Vagina (tissue), 2 donors: ENCODE measurements around the gene TRABD2B.

Experiments
- POLR2AphosphoS5 ChIP-seq, 2 donors: sonication (generic); formaldehyde crosslinking; IDR thresholded peaks; one replicate each; pipeline ENCODE4 v1.9.0; 2017; ENCODE audit warnings: antibody characterized with exemption in 2 of 2, mild to moderate bottlenecking in 2 of 2, low read depth in 1 of 2; ENCODE audit not compliant: insufficient read depth in 1 of 2
- TF ChIP-seq, protein P1 (sequence below), 3 experiments: fragments of 450-650 bp in 2 of 3; fragments of 200-600 bp in 1 of 3; sonication (generic) in 1 of 3; IDR thresholded peaks; one replicate each; pipeline ENCODE4 v1.5.1; 2017 to 2019; ENCODE audit warnings: antibody characterized with exemption in 3 of 3, mild to moderate bottlenecking in 2 of 3, moderate library complexity in 2 of 3

- TF ChIP-seq, protein P1, sequence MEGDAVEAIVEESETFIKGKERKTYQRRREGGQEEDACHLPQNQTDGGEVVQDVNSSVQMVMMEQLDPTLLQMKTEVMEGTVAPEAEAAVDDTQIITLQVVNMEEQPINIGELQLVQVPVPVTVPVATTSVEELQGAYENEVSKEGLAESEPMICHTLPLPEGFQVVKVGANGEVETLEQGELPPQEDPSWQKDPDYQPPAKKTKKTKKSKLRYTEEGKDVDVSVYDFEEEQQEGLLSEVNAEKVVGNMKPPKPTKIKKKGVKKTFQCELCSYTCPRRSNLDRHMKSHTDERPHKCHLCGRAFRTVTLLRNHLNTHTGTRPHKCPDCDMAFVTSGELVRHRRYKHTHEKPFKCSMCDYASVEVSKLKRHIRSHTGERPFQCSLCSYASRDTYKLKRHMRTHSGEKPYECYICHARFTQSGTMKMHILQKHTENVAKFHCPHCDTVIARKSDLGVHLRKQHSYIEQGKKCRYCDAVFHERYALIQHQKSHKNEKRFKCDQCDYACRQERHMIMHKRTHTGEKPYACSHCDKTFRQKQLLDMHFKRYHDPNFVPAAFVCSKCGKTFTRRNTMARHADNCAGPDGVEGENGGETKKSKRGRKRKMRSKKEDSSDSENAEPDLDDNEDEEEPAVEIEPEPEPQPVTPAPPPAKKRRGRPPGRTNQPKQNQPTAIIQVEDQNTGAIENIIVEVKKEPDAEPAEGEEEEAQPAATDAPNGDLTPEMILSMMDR (IDR thresholded peaks at IDR 0.05), result no peak
- no peak for TF ChIP-seq POLR2AphosphoS5 (IDR thresholded peaks at IDR 0.05; ENCODE audit: insufficient read depth in 1 of 2, low read depth in 1 of 2)
Measured at GRCh38 chr1:47870946-47871676, 126.1 kb downstream of the TRABD2B start.
